NCI-H1417 (cell line): ENCODE results near the gene FAM3D.

Experiments
- DNase-seq, 3 experiments: peaks; one replicate each; lab custom pipeline; 2025; lab: John Stamatoyannopoulos, UW

FAM3D gene

GRCh38 chr3:58656631-58657030 lies 9.9 kb downstream of the FAM3D start:
- no peak for DNase-seq

- no peak for DNase-seq
Measured at GRCh38 chr3:58654466-58654865, 12.1 kb downstream of the FAM3D start.

GRCh38 chr3:58652624-58653023 lies 13.9 kb downstream of the FAM3D start:
- DNase-seq = no peak

- no peak for DNase-seq
Measured at GRCh38 chr3:58651276-58651675, 15.3 kb downstream of the FAM3D start.

- DNase-seq = peak in 2 of 3 experiments; percentile 6 to 35
Measured at GRCh38 chr3:58647381-58648141, 19.0 kb downstream of the FAM3D start.

GRCh38 chr3:58646503-58646902 lies 20.1 kb downstream of the FAM3D start:
- peak in 1 of 3 experiments; percentile 1 for DNase-seq

- DNase-seq = no peak
Measured at GRCh38 chr3:58645726-58646125, 20.8 kb downstream of the FAM3D start.

- no peak for DNase-seq
Measured at GRCh38 chr3:58642846-58643245, 23.7 kb downstream of the FAM3D start.

GRCh38 chr3:58640700-58641372 lies 25.7 kb downstream of the FAM3D start:
- peak; percentile 26 to 70 (median 62) for DNase-seq

GRCh38 chr3:58639842-58640241 lies 26.7 kb downstream of the FAM3D start:
- no peak for DNase-seq

GRCh38 chr3:58639001-58639400 lies 27.6 kb downstream of the FAM3D start:
- DNase-seq = no peak

- peak in 1 of 3 experiments; percentile 46 for DNase-seq
Measured at GRCh38 chr3:58638591-58638990, 28.0 kb downstream of the FAM3D start.

GRCh38 chr3:58637509-58637908 lies 29.1 kb downstream of the FAM3D start:
- no peak for DNase-seq

- DNase-seq = no peak
Measured at GRCh38 chr3:58635371-58636285, 30.9 kb downstream of the FAM3D start.

- no peak for DNase-seq
Measured at GRCh38 chr3:58633157-58633865, 33.3 kb downstream of the FAM3D start.

GRCh38 chr3:58631742-58632141 lies 34.8 kb downstream of the FAM3D start:
- DNase-seq = no peak

- DNase-seq = no peak
Measured at GRCh38 chr3:58630710-58631092, 35.9 kb downstream of the FAM3D start.

GRCh38 chr3:58630076-58630709 lies 36.4 kb downstream of the FAM3D start:
- peak; percentile 30 to 72 (median 38) for DNase-seq

- no peak for DNase-seq
Measured at GRCh38 chr3:58629629-58630028, 36.9 kb downstream of the FAM3D start.

- DNase-seq = peak in 1 of 3 experiments; percentile 10
Measured at GRCh38 chr3:58628823-58629562, 37.6 kb downstream of the FAM3D start.

- no peak for DNase-seq
Measured at GRCh38 chr3:58627941-58628340, 38.6 kb downstream of the FAM3D start.
